Progenitor cell of endocrine pancreas (in vitro differentiated cells): Measurements from ENCODE around the gene THEMIS2. TPM values are rescaled to one million over a fixed set of nuclear protein-coding genes. Genes with fewer than 3 reads are reported as not detected.

Experiments used
- DNase-seq: peaks from one replicate; pipeline ENCODE4 v3.0.0; 2021; ENCODE audit warnings: low spot score; ENCODE audit not compliant: unreplicated experiment
- H3K27ac Mint-ChIP-seq: 2 replicates; pipeline ENCODE4 v1.8.0; 2021; ENCODE audit warnings: mild to moderate bottlenecking, moderate library complexity, mixed read lengths
- H3K27me3 Mint-ChIP-seq: 2 replicates; pipeline ENCODE4 v1.8.0; 2021; ENCODE audit warnings: mixed read lengths
- H3K36me3 Mint-ChIP-seq: 2 replicates; pipeline ENCODE4 v1.8.0; 2022; ENCODE audit warnings: mixed read lengths; ENCODE audit not compliant: insufficient read depth
- H3K4me1 Mint-ChIP-seq: 2 replicates; pipeline ENCODE4 v1.8.0; 2021; ENCODE audit warnings: low read depth, mixed read lengths
- H3K4me3 Mint-ChIP-seq: 2 replicates; pipeline ENCODE4 v1.8.0; 2021; ENCODE audit warnings: low read depth, mild to moderate bottlenecking, moderate library complexity, mixed read lengths
- H3K9me3 Mint-ChIP-seq: 2 replicates; pipeline ENCODE4 v1.8.0; 2021; ENCODE audit warnings: low read depth, mixed read lengths
- CTCF ChIP-seq: fragments of 200-600 bp; sonication (generic); IDR thresholded peaks from one replicate; pipeline ENCODE4 v1.5.0; 2021; ENCODE audit warnings: antibody characterized with exemption, mild to moderate bottlenecking; ENCODE audit not compliant: unreplicated experiment
- total RNA-seq: library from RNA; stranded (reverse); gene quantifications from 2 replicates; pipeline ENCODE4 v1.2.1, GENCODE V29; 2021

Gene THEMIS2
- total RNA-seq, 1 donor from 2014 or later: 3.3 TPM

- DNase-seq: no peak
- H3K27ac Mint-ChIP-seq: no peak overlapping the region
- no peak for TF ChIP-seq CTCF
These were observed 633 bp downstream of the THEMIS2 start for GRCh38 chr1:27872802-27873551.

GRCh38 chr1:27873671-27874384 lies 1.5 kb downstream of the THEMIS2 start:
- TF ChIP-seq CTCF: no peak
- DNase-seq: no peak
- Mint-ChIP-seq H3K27me3 (peaks cover 12% of the 10 kb centered on the region), H3K4me3 (no peak overlapping the region), H3K27ac (no peak overlapping the region), H3K36me3 (no peaks in the 10 kb centered on the region), H3K4me1 (peaks cover 3% of the 10 kb centered on the region), H3K9me3 (no peaks in the 10 kb centered on the region)

More at GRCh38 chr1:27872802-27873551, 633 bp downstream of the THEMIS2 start:
- Mint-ChIP-seq H3K27me3 (peaks cover 12% of the 10 kb centered on the region), H3K9me3 (no peaks in the 10 kb centered on the region), H3K36me3 (no peaks in the 10 kb centered on the region), H3K4me1 (peaks cover 3% of the 10 kb centered on the region), H3K4me3 (peak overlapping the region; percentile 74)

GRCh38 chr1:27876341-27877114 lies 4.2 kb downstream of the THEMIS2 start:
- no peak for TF ChIP-seq CTCF
- Mint-ChIP-seq H3K36me3 (no peaks in the 10 kb centered on the region), H3K27ac (no peak overlapping the region), H3K4me3 (no peak overlapping the region), H3K9me3 (no peaks in the 10 kb centered on the region), H3K27me3 (peaks cover 12% of the 10 kb centered on the region), H3K4me1 (peaks cover 3% of the 10 kb centered on the region)
- no peak for DNase-seq

DNA sequence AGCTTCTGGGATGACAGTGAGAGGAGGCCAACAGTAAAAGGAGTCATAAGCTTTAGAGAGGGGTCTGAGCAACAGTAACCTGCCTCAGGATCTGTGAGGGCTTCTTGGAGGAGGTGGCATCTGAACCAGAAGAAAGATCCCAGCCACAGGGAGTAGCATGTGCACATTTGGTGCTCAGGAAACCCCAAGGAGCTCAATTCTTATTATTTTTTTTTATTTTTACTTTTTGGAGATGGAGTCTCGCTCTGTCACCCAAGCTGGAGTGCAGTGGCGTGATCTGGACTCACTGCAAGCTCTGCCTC lies 4.7 kb downstream of the THEMIS2 start:
- no peak for TF ChIP-seq CTCF
- Mint-ChIP-seq H3K27me3 (peaks cover 12% of the 10 kb centered on the region), H3K36me3 (no peaks in the 10 kb centered on the region), H3K4me3 (no peak overlapping the region), H3K9me3 (no peaks in the 10 kb centered on the region), H3K27ac (no peak overlapping the region), H3K4me1 (peaks cover 3% of the 10 kb centered on the region)
- no peak for DNase-seq

- Mint-ChIP-seq H3K4me1 (peaks cover 2% of the 10 kb centered on the region), H3K36me3 (no peaks in the 10 kb centered on the region), H3K9me3 (no peaks in the 10 kb centered on the region), H3K27me3 (peaks cover 7% of the 10 kb centered on the region), H3K4me3 (no peak overlapping the region), H3K27ac (no peak overlapping the region)
- no peak for DNase-seq
- no peak for TF ChIP-seq CTCF
These were observed 5.7 kb downstream of the THEMIS2 start for GRCh38 chr1:27878039-27878438.
